GM12878 (cell line): Measurements from ENCODE around the gene MATN4. TPM values are rescaled to one million over a fixed set of nuclear protein-coding genes. Genes with fewer than 3 reads are reported as not detected.

Source experiments
- ATAC-seq: fragments of 200-7000 bp; cut with Tn5 transposase; 3 replicates; pipeline ENCODE4 v1.9.1; 2020; ENCODE audit warnings: mild to moderate bottlenecking, moderate library complexity
- BruUV-seq: library from RNA; stranded (reverse); fragments of 400-500 nt; replicated peaks from 2 replicates; lab custom pipeline; 2021; lab: Mats Ljungman, UMichigan
- CTCF ChIA-PET: fragments of 300-600 bp; sonication (Branson Sonifier 250); formaldehyde crosslinking; extraction: SDS; loops from one replicate; lab custom pipeline; 2021; ENCODE audit warnings: inconsistent platforms; lab: Yijun Ruan, JAX
- POLR2A ChIA-PET: fragments of 350-600 bp; formaldehyde crosslinking; extraction: SDS; loops from one replicate; lab custom pipeline; 2021; ENCODE audit warnings: inconsistent platforms; lab: Charles Lee
- RAD21 ChIA-PET: fragments of 300-600 bp; sonication (Branson Sonifier 250); formaldehyde crosslinking; loops from one replicate; lab custom pipeline; 2023; ENCODE audit warnings: antibody characterized with exemption; ENCODE audit not compliant: unreplicated experiment; lab: Charles Lee
- SMC1A ChIA-PET: fragments of 300-600 bp; sonication (Branson Sonifier 250); formaldehyde crosslinking; loops from one replicate; lab custom pipeline; 2023; ENCODE audit not compliant: unreplicated experiment, uncharacterized antibody; lab: Charles Lee
- DNase-seq: peaks from one replicate; pipeline ENCODE4 v3.0.0-alpha.2; 2011; ENCODE audit warnings: low read depth, low spot score
- FAIRE-seq: peaks from 3 replicates; lab custom pipeline; 2011; peaks lifted over from hg19 to GRCh38; lab: Jason Lieb, UNC
- H2AFZ ChIP-seq: 2 replicates; pipeline ENCODE4 v1.6.0; 2011; ENCODE audit warnings: low read depth, low read length, control low read depth; ENCODE audit not compliant: control insufficient read depth
- H3K27ac ChIP-seq: 2 replicates; pipeline ENCODE4 v1.5.1; 2011; ENCODE audit warnings: control low read depth; ENCODE audit not compliant: control insufficient read depth, insufficient read depth
- H3K27me3 ChIP-seq, 2 experiments: replicated peaks in 1 of 2; 2 replicates each; pipeline versions ENCODE4 v1.6.0 to v1.6.1; 2011; ENCODE audit warnings: low read length in 1 of 2; ENCODE audit not compliant: control insufficient read depth in 2 of 2, insufficient read depth in 2 of 2
- H3K36me3 ChIP-seq, 2 experiments: 2 replicates each; pipeline ENCODE4 v1.5.1; 2011; ENCODE audit warnings: low read length in 1 of 2; ENCODE audit not compliant: control insufficient read depth in 2 of 2, insufficient read depth in 2 of 2
- H3K4me1 ChIP-seq: 2 replicates; pipeline ENCODE4 v1.6.1; 2011; ENCODE audit warnings: mild to moderate bottlenecking, low read length, moderate library complexity, mixed read lengths; ENCODE audit not compliant: control insufficient read depth, insufficient read depth
- H3K4me2 ChIP-seq: 2 replicates; pipeline ENCODE4 v1.6.0; 2011; ENCODE audit warnings: control low read depth; ENCODE audit not compliant: control insufficient read depth, insufficient read depth
- H3K4me3 ChIP-seq: fragments of 200-600 bp; sonication (generic); 2 replicates; pipeline ENCODE4 v1.5.1; 2016
- H3K79me2 ChIP-seq: 2 replicates; pipeline ENCODE4 v1.6.0; 2011; ENCODE audit warnings: low read length; ENCODE audit not compliant: control insufficient read depth, insufficient read depth
- H3K9ac ChIP-seq: 2 replicates; pipeline ENCODE4 v1.8.0; 2011; ENCODE audit warnings: low read length, control low read depth, mixed read lengths; ENCODE audit not compliant: control insufficient read depth, insufficient read depth
- H3K9me3 ChIP-seq: replicated peaks from 3 replicates; pipeline ENCODE4 v1.5.1; 2011; ENCODE audit warnings: mild to moderate bottlenecking, low read length; ENCODE audit not compliant: control insufficient read depth, insufficient read depth
- H4K20me1 ChIP-seq: 2 replicates; pipeline ENCODE4 v1.6.0; 2011; ENCODE audit not compliant: control insufficient read depth, insufficient read depth
- BCLAF1 ChIP-seq: fragments of 450-650 bp; IDR thresholded peaks from 2 replicates; pipeline ENCODE4 v1.6.1; 2017; ENCODE audit warnings: antibody characterized with exemption, mild to moderate bottlenecking, moderate library complexity
- ETV6 ChIP-seq, 2 experiments: fragments of 450-650 bp in 1 of 2; IDR thresholded peaks in 1 of 2; conservative IDR thresholded peaks in 1 of 2; 2 replicates each; pipeline ENCODE4 v1.6.1; 2014; ENCODE audit warnings: antibody characterized with exemption in 1 of 2, borderline replicate concordance in 1 of 2, low read depth in 1 of 2, mild to moderate bottlenecking in 1 of 2, moderate library complexity in 1 of 2
- FOXM1 ChIP-seq: IDR thresholded peaks from 2 replicates; pipeline ENCODE4 v1.6.1; 2012; ENCODE audit warnings: low read depth, mild to moderate bottlenecking, inconsistent platforms, low read length, moderate library complexity
- GATAD2B ChIP-seq: fragments of 450-650 bp; conservative IDR thresholded peaks from 2 replicates; pipeline ENCODE4 v1.6.1; 2017; ENCODE audit warnings: low read depth, mild to moderate bottlenecking, moderate library complexity
- HDAC6 ChIP-seq: fragments of 200-600 bp; sonication (generic); IDR thresholded peaks from one replicate; pipeline ENCODE4 v1.8.0; 2017; ENCODE audit warnings: antibody characterized with exemption; ENCODE audit not compliant: unreplicated experiment
- KAT2A ChIP-seq: conservative IDR thresholded peaks from 2 replicates; pipeline ENCODE4 v1.6.1; 2011; ENCODE audit warnings: low read depth, low read length; ENCODE audit not compliant: control insufficient read depth
- PBX3 ChIP-seq: IDR thresholded peaks from 2 replicates; pipeline ENCODE4 v1.6.1; 2011; ENCODE audit warnings: mild to moderate bottlenecking, low read depth, low read length, moderate library complexity; ENCODE audit not compliant: insufficient replicate concordance
- PRDM15 ChIP-seq: fragments of 450-650 bp; formaldehyde crosslinking; IDR thresholded peaks from 2 replicates; pipeline ENCODE4 v1.4.0; 2020; ENCODE audit warnings: mild to moderate bottlenecking, moderate library complexity
- SIX5 ChIP-seq: IDR thresholded peaks from 2 replicates; pipeline ENCODE4 v1.6.1; 2011; ENCODE audit warnings: mild to moderate bottlenecking, low read depth, low read length, moderate library complexity; ENCODE audit not compliant: severe bottlenecking
- SUZ12 ChIP-seq: fragments of 200-600 bp; sonication (generic); IDR thresholded peaks from one replicate; pipeline ENCODE4 v1.6.1; 2018; ENCODE audit warnings: antibody characterized with exemption, mild to moderate bottlenecking; ENCODE audit not compliant: unreplicated experiment
- WGBS: methylation state at CpG from one replicate; pipeline ENCODE4 v1.1.6; 2016; ENCODE audit warnings: low lambda C conversion rate; ENCODE audit not compliant: insufficient replicate concordance, insufficient coverage; ENCODE audit errors: missing lambda C conversion rate; 5-methylcytosine and 5-hydroxymethylcytosine counted together
- in situ Hi-C: fragments of 300-500 bp; cut with MboI; formaldehyde crosslinking; loops from 9 replicates; pipeline ENCODE4 v1.14.3; 2018; ENCODE audit warnings: mixed read lengths
- intact Hi-C: fragments of 100-400 bp; cut with micrococcal nuclease; formaldehyde crosslinking; loops from one replicate; pipeline ENCODE4 v1.14.2; 2022; ENCODE audit not compliant: unreplicated experiment
- polyA plus RNA-seq, 11 experiments: library from polyadenylated mRNA; depleted of rRNA in 4 of 11; unstranded in 6 of 11; stranded (reverse) in 5 of 11; fragments of >200 nt; fragmentation: Nextera tagmentation in 4 of 11; fragmentation: Illumina TruSeq in 1 of 11; extraction: Ambion mirVana in 4 of 11; extraction: Trizol in 1 of 11; gene quantifications; 1 replicate in 1 of 11; 2 replicates in 10 of 11; pipeline versions ENCODE4 v1.2.1 to v1.2.3, GENCODE V29; 2011 to 2016; ENCODE audit warnings: inconsistent platforms in 2 of 11, missing spikeins in 2 of 11, low read depth in 1 of 11
- total RNA-seq, 4 experiments: library from RNA; depleted of rRNA in 3 of 4; stranded (reverse); fragments of >200 nt in 3 of 4; fragmentation: Illumina TruSeq in 1 of 4; extraction: Trizol in 1 of 4; gene quantifications; 2 replicates each; pipeline versions ENCODE4 v1.2.1 to v1.2.3, GENCODE V29; 2013 to 2021

MATN4 gene
- total and polyA plus RNA-seq, 10 of the 15 experiments (the other 5 are each of a cell fraction or from before 2014, with no cell fraction given) = 0.10 to 0.15 TPM; not detected in 8

- TF ChIP-seq PRDM15 (CRISPR knock-in tag) (no peak), HDAC6 (no peak), FOXM1 (no peak), ETV6 (conservative IDR thresholded peaks at IDR 0.05 in 1 of 2, IDR thresholded peaks at IDR 0.05 in 1 of 2; ENCODE audit: borderline replicate concordance in 1 of 2, low read depth in 1 of 2) (no peak), KAT2A (no peak), SUZ12 (no peak)
These were observed 38.3 kb downstream of the MATN4 start (continued) for GRCh38 chr20:45269754-45270270.

- no peak for DNase-seq
- no peaks in the 10 kb centered on the region for H3K36me3 ChIP-seq
- no TSS peak for BruUV-seq
- H2AFZ ChIP-seq = no peak overlapping the region
- SMC1A ChIA-PET = interaction anchor here (0.8 kb wide), 1 partner anchor 9 kb away, joined by 3 read pairs; no protein-coding TSS in a partner anchor
- no peak overlapping the region for H3K4me2 ChIP-seq
- no peaks in the 10 kb centered on the region for H3K9me3 ChIP-seq
- no peak for ATAC-seq
- intact Hi-C loops = no loop called here
- H3K27ac ChIP-seq = no peak overlapping the region
- H4K20me1 ChIP-seq = no peaks in the 10 kb centered on the region
- RAD21 ChIA-PET = no interaction called here
- H3K9ac ChIP-seq = no peak overlapping the region
- no peak for FAIRE-seq
- CTCF ChIA-PET = interaction anchor here (0.8 to 1.3 kb wide), 3 partner anchors 10 to 32 kb away, joined by 3 read pairs; no protein-coding TSS in a partner anchor
- no peaks in the 10 kb centered on the region for H3K4me1 ChIP-seq
- 41% methylated on average over 3 of the region's 3 CpGs for WGBS
- no peaks in the 10 kb centered on the region for H3K79me2 ChIP-seq
- H3K4me3 ChIP-seq = no peak overlapping the region
- POLR2A ChIA-PET = no interaction called here
- in situ Hi-C loops = no loop called here
- peaks cover 3% of the 10 kb centered on the region in 2 experiments; a peak in 2 of 4 replicates for H3K27me3 ChIP-seq
- TF ChIP-seq SIX5 (no peak), PBX3 (no peak), BCLAF1 (no peak), GATAD2B (no peak)
These were observed 39.0 kb downstream of the MATN4 start for GRCh38 chr20:45269056-45269455.
